GM18499 (cell line): ENCODE results near the gene LMX1B.
"Not testable (repeated sequence)": the region's sequence is repeated elsewhere in the genome, so short reads cannot be mapped to it uniquely, and the experiment has no call there.

Source experiments
- ATAC-seq: cut with Tn5 transposase; IDR thresholded peaks from one replicate; pipeline ENCODE4 v1.9.1; 2021; ENCODE audit warnings: moderate number of reproducible peaks; ENCODE audit not compliant: insufficient read depth, unreplicated experiment

Gene LMX1B

DNA sequence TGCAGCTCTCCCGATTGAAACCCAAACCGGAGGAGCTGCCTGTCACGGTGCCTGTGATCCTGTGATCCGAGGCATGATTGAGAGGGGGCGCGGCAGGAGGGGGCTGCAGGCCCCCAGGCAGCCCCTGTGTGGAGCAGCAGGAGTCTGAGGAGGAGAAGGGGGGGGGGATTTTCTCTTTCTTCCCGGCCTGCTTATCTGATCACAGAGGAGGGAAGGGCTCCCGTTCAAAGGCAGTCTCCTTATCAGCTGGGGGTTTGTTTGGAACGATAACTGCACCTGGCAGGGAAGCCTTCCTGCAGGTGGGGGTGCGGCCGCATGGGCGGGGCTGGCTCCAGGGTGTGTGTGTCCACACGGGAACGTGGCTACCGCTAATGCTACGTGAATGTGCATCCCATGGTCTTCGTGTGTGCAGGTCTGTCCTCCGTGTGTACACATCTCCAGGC, 38.4 kb downstream of the LMX1B start:
- ATAC-seq = no peak

DNA sequence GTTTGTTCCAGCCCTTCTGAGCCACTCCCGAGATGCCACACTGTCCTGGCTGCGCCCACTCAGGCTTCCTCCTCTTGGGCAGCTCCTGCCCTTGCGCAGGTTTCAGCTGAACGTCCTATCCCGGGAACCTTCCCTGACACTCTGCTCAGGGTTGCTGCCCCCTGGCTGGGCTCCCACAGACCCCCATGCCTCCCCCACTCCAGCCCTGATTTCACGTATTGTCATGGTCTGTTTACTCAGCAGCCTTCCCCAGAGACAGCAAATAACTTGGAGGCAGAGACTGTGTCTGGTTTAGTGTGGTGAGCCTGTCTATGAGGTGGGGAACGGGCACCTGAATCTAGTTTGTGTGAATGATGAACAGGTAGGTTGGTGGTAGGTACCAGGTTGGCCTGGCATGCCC, 40.4 kb downstream of the LMX1B start:
- no peak for ATAC-seq

DNA sequence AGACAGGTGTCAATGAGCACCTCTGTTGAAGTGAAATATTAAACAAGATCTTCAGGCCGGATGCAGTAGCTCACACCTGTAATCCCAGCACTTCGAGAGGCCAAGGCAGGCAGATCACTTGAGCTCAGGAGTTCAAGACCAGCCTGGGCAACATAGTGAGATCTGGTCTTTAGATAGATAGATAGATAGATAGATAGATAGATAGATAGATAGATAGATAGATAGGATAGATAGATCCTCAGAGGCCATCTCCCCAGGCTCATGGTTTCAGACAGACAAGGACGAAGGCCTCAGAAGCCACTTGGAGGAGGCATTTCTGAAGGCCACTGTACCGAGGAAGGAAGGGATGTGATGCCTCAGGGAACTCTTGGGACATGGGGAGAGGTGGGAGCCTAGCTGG, 42.5 kb downstream of the LMX1B start:
- ATAC-seq = not testable (repeated sequence)

DNA sequence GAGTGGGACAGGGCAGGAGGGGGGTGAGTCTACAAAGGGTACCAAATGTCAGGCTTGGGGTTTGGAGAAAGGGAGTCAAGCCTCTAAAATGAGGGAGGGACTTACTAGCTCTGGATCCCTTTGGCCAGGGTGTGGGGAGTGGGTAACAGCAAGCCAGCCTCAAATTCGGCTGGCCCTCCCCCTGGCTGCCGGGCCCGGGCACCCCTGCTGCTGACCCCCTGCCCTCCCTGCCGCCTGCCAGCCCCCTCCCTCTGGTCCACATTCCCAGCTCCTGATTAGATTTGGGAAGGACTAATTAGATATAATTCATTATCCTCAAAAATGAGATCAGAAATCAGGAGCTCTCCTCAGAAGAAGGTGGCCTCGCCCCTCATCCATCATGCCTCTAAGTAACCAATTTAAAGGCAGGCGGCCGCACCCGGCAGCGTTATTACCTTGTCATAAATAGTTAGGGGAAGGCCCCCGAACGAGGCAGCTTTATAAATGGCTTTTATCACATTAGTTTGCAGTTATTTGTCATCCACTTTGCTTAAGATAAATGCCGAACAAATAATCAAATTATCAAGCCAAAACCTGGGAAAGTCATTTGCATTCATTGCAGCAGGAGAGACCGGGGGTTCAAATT, 44.6 kb downstream of the LMX1B start:
- no peak for ATAC-seq

DNA sequence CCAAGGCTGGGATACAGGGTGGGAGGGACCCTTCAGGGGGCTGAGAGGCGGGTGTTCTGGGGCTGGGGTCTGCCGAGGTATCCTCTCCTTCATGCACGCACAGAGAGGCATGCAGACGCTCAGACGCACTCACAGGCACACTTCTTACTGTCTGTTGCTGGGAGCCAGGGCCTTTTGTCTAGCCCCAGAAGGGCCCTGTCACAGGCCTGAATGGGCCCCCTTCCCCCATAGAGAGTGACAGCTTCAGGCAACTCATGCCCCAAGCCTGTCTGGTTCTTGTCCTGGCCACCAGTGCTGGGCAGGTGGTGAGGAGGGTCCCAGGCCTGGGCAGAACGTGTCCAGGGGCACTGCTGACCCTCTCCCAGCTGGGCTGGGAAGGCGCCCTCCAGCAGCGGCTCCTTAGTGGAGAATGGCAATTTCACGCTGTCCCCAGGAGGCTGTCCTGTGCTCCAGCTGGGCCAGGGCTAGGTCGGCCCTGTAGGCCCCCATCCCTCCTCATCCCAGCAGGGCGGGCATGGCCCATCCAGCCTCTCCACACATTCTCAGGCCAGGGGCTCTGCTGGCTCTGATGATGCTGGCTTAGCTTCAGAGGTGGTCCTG, 45.3 kb downstream of the LMX1B start:
- ATAC-seq = no peak

DNA sequence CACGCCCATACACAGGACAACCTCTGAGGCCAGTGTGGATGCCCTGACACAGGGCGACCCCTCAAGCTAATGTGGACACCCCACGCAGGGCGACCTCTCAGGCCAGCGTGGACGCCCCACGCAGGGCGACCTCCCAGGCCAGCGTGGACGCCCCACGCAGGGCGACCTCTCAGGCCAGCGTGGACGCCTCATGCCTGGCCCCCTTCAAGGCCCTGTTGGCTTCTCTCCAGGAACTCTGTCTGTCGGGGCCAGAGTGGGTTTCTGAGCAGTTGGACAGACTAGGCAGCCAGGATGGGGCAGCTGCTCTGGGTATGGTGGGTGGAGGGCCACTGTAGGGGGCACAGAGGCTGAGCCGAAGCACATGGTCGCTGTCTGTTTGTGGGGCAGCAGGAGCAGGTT, 47.4 kb downstream of the LMX1B start:
- no peak for ATAC-seq

DNA sequence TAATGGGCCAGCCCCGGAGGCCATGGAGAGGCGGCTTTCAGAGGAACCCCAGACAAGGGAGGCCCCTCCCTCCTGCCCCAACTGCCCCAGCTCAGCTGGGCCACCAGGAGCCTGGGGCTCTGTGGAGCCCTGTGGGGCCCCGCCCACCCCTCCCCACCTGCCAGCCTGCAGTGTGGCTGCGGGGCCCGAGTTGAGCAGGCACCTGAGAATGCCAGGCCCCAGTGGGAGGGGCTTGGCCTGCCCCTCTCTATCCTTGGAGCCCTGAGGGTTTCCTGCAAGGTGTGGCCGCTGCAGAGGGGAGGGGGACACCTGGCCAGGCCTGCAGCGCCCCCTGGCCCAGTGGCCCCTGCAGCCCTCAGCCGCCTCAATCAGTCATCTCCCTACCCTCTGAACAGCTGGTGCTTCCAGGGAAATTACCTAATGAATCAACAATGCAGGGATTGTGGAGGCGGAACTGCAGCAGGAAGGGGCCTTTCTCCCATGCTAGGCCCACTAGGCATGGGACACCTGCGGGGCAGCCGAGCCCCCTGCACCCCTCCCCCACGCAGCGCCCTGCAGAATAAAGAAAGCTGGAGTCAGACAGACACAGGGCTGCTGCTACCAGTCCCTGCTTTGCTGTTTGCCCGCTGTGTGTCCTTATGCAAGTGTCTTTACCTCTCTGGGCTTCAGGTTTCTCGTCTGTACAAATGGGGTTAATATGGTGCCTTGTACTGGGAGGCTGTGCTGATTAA, 48.0 kb downstream of the LMX1B start:
- ATAC-seq = no peak

DNA sequence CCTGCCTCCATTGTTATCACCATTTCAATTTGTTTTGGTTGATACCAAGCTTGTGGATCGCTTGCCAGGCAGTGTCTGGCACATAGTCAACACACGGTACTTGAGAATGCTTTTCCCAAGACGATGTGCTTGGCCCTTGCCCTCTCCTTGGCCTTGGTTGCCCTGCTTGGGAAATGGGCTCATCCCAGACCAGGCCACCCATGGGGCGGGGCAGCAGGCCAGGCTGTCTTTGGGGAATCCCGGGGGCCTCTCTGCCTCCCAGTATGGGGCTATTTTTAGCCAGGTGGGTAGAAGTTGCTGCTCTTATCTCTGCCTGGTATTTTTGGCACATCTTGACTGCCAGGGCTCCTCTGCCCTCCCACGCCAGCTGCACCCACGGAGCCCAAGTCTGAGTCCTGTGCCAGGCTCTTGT, 49.9 kb downstream of the LMX1B start:
- no peak for ATAC-seq

DNA sequence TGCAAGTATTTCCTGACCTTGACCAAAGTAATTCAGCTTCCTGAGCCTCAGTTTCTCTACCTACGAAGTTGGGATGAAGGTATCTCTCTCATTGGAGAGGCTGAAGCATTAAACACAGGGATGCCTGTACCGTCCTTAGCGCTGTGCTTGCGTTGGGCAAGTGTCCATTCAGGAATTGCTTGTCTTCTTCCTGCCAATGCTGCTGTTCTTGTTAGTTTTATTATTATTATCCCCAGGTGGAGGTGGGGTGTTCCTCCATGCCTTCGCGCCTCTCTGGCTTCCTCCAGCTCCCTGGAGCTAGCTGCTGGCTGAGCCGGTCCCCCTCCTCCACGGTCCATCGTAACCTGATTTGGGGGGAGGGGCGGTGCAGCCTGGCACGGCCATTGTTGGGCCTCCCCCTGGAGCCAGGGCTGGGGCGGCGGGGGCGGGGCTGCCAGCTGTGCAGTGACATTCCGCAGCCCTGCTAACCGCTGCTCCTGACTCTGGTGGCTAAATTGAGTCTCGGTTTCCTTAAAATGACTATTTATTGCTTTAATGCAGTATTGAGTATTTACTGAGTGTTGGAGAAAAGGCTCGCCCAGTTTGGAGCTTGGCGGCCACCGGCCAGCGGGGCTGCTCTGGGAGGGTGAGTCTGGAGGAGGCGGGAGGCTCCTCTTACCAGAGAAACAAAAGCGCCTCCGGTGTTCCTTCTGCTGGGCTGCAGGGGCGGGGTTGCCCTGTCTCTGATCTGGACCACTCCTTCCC, 51.3 kb downstream of the LMX1B start:
- no peak for ATAC-seq

DNA sequence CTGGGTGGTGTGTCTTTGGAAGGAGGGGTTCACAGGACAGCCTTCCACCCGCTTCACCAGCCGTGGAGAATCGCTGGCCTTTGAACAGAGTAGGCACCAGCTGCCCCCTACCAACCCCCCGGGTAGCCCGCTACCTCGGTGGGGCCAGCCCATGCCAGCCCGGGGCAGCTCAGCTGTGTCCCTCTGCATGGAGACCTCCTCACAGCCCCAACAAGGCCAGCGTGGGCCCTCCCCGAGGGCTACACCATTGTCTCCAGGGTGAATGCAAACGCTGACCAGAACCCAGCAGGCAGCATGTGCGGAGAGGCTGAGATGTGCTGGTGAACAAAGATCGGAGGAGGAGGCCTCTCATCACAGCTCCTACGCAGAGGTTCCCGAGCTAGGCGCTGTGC, 51.9 kb downstream of the LMX1B start:
- ATAC-seq = no peak

DNA sequence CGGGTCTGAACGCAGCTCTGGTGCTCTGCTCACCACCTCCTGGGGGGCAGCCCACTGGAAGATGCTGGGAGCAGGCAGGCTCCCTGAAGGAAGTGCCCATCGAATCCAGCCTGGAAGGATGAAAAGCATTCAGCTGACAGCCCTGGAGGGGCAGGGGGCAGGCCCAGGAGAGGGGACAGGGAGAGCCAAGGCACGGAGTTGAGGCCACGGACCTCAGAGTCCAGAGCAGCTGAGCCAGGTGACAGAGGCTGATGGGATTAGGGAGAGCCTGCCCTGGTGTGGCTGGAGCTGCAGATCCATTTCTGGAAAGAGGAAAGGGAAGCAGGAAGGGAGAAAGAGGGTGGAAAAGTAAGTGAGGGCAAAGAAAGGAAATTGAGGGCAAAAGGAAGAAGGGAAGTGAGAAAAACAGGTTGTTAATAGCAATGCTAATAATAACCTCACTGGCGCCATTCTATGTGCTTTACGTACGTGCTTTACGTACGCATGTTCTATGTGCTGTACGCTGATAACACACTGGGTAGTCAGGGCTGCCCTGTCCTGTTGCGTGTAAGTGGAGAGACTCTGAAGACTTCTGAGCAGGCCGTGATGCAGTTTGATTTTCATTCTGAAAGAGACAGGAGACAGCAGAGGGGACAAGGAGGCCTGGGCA, 52.6 kb downstream of the LMX1B start:
- no peak for ATAC-seq

DNA sequence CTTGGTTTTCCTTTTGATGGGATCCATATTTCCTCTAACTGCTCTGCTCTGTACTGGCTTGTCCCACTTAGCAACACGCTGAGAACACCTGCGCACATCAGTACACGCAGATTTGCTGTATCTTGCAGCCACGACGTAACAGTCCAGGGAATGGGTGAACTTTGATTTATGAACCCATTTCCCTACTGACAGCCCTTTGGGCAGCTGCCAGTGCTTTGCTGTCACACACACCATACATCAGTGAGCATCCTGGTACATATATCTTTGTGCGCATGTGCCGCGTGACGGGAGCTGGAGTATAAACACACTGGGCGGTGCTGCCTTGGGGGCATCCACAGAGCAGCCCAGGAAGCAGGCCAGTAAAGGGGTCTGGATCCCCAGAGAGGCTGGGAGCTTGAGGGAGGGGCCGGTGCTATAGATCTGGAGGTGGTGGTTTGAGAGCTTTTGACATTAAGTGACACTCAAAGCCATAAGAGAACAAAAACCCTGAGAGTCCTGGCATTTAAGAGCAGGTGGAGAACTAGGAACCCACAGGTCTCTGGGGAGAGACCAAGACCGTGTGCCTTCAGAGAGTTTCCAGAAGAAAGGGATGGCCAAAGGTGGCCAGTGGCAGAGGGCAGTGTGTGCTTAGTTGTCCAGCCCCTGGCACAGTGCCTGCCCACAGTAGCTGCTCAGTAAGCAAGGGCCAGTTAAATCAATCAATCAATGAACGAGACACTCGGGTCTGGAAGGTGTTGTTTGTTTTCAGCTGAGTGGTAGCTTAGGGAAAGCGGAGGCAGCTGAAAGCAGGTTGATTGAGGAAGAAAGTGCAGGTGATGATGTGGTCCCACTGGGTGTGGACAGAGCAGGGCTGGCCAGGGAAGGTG, 53.7 kb downstream of the LMX1B start:
- ATAC-seq = no peak

DNA sequence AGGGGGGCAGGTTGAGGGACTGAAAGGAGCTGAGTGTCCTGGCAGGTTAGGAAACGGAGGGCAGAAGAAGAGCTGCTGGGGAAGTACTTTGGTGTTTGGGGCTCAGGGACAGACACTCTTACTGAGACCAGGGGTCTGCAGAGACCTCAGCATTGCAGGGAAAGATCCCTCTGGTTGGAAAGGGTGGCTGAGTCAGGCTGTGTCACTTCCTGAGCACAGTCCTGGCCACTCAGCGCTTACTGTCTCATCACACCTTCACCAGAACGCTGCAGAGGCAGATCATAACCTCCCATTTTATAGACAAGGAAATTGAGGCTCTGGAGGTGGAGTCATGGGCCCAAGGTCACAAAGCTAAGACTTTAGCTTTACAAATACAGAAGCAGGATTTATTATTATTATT, 54.3 kb downstream of the LMX1B start:
- ATAC-seq = no peak

DNA sequence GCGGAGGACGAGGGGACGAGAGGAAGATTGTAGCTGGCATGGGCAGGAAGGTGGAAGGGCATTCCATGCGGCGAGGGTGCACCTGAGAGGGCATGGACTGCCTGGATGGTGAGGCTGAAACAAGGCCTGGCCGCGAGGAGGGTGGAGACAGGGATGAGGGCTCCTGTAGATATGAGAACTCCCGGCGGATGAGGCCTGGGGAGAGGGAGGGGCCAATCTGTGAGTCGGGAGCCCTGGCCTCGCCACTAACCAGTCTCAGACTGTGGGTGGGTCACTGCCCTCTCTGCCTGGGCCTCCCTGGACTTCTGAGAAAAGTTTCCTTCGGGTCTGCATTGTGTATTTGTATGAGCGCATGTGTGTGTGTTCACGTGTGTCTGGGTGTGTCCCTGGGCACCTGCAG, 55.4 kb downstream of the LMX1B start:
- no peak for ATAC-seq

DNA sequence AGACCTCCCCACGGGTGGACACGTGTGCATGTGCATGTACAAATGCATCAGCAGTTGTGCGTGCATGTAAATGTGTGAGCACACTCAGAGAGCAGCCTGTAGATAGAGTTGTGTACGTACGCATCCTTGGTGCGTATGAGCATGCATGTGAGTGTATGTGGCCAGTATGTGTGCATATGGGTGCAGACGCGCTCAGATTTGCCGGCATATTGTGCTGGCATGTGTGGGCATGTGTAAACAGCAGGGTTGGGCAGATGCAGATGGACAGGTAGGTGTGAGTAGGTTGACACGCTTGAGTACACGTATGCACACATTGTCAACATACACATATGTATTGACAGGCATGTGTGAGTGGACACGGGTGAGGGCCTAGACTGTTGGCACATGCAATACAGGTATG, 56.5 kb downstream of the LMX1B start:
- ATAC-seq = no peak

DNA sequence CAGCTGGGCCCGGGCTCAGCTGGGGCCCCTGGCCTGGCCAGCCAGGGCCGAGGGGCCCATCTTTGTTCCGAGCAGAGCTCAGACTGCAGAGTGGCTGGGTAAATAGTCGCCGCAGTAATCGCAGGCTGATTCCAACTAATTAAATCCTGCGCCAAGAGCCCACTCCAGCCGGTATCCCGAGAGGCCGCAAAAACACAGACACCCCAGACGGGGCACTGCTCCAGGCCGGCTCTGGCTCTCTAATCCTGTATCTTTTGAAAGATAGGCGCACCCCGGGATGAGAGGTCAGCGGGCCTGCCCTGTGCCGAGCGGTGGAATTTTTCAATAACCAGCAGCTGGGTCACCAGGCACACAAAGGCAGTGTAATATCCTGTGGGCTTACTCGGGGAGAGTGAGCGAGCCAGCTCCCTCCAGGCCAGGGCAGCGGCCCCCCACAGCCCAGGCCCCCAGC, 57.7 kb downstream of the LMX1B start:
- no peak for ATAC-seq

DNA sequence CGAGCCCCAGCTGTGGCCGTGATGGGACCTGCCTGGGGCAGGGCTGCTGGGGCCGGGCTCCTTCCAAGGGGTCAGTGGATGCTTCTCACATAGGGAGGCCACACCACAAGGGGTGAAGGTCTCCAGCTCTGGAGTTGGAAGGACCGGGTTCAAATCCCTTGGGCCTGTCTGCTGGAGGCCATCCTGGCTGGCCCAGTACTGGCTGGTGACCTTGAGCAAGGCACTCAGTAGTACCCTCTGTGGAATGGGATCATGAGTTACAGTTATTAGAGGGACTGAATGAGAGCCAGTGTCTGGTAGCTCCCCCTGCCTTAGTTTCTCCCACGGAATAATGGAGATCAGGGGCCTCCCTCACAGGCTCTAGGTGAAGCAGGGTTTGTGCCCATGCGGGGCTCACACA, 58.3 kb downstream of the LMX1B start:
- no peak for ATAC-seq

DNA sequence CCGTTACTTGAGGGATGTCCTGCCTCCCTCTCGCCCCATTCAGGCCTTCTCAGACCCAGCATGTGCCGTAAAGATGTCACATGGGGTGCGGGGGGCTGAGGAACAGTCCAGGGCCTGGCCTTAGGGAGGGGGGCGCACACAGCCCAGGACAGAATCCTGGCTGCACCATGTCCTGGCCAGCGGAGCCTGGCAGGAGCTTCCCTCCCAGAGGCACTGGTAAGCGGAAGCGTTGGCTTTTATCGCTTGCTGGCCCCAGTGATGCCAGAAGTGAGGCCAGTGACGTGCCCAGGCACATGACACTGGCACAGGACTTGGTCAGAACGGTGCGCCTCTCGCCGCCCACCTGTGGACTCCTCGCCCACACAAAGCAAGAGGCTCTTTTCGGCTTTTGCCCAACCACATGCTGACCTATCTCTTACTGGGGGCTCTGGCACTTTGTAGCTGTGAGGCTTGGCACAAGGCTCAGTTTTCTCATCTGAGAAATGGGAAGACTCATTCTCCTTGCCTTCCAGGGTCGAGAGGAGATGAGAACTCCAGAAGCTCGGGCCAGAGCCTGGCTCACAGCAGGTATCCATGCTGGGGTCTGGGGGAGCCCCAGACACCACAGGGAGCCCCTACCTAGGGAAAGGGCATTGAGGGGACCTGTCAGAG, 59.0 kb downstream of the LMX1B start:
- no peak for ATAC-seq

DNA sequence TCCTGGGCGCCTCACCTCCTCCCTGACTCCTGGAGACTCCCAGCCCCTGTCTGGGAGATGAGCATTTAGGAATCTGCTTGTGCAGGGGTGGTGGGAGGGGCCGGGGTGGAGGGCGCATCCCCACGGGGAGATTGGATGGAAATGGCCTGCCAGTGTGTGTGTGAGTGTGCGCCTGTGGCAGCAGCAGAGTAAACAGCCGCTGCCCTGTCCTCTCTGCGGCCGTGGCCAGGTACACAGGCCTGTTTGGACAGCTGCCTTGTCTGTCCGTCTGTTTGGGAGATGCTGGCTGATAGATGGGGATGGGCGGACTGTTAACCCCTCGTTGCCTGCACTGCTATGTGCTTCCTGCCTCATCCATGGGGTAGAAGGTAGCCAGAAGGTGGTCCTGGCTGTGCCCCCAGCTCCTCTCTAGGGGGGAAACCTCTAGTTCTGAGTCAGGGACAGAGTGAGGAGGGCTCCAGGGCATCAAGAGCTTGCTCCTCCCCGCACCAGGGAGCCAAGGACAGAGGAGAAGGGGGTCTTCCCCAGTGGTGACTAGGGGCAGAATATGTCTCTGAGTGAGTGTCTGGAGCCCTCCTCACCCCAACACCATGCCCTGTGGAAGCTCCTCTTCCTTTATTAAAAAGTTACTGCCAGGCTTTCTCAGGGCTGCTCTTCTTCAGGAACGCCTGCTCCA, 60.1 kb downstream of the LMX1B start:
- no peak for ATAC-seq
